Osteocyte (in vitro differentiated cells): ENCODE measurements around the gene GPR15LG. TPM values are rescaled to one million over a fixed set of nuclear protein-coding genes. Genes with fewer than 3 reads are reported as not detected.

ENCODE experiments used
- DNase-seq: peaks from one replicate; pipeline ENCODE4 v3.0.0; 2021; ENCODE audit warnings: mixed read lengths; ENCODE audit not compliant: unreplicated experiment; ENCODE audit errors: extremely low spot score
- H3K27ac Mint-ChIP-seq: one replicate; pipeline ENCODE4 v1.8.0; 2021; ENCODE audit warnings: mild to moderate bottlenecking, mixed read lengths; ENCODE audit not compliant: unreplicated experiment
- H3K27me3 Mint-ChIP-seq: one replicate; pipeline ENCODE4 v1.8.0; 2021; ENCODE audit warnings: mixed read lengths; ENCODE audit not compliant: unreplicated experiment
- H3K36me3 Mint-ChIP-seq: one replicate; pipeline ENCODE4 v1.8.0; 2021; ENCODE audit warnings: mixed read lengths; ENCODE audit not compliant: unreplicated experiment
- H3K4me1 Mint-ChIP-seq: one replicate; pipeline ENCODE4 v1.8.0; 2021; ENCODE audit warnings: mixed read lengths; ENCODE audit not compliant: unreplicated experiment
- H3K4me3 Mint-ChIP-seq: one replicate; pipeline ENCODE4 v1.8.0; 2021; ENCODE audit warnings: mild to moderate bottlenecking, moderate library complexity, mixed read lengths; ENCODE audit not compliant: unreplicated experiment
- H3K9me3 Mint-ChIP-seq: one replicate; pipeline ENCODE4 v1.8.0; 2021; ENCODE audit warnings: mixed read lengths; ENCODE audit not compliant: unreplicated experiment
- CTCF ChIP-seq: fragments of 200-600 bp; sonication (generic); IDR thresholded peaks from 2 replicates; pipeline ENCODE4 v1.5.0; 2021; ENCODE audit warnings: antibody characterized with exemption, mild to moderate bottlenecking, moderate library complexity
- total RNA-seq: library from RNA; stranded (reverse); gene quantifications from 2 replicates; pipeline ENCODE4 v1.2.1, GENCODE V29; 2021

The GPR15LG gene
- total RNA-seq, 1 donor from 2014 or later, result not detected

- H3K9me3 Mint-ChIP-seq, result no peaks in the 10 kb centered on the region
- no peaks in the 10 kb centered on the region for H3K27me3 Mint-ChIP-seq
- TF ChIP-seq CTCF, result no peak
- H3K27ac Mint-ChIP-seq, result no peak overlapping the region
- H3K4me3 Mint-ChIP-seq, result no peak overlapping the region
- H3K4me1 Mint-ChIP-seq, result no peaks in the 10 kb centered on the region
- no peaks in the 10 kb centered on the region for H3K36me3 Mint-ChIP-seq
- DNase-seq, result no peak
Observed at GRCh38 chr10:84221916-84222315, 48.3 kb downstream of the GPR15LG start.

GRCh38 chr10:84224411-84225028 is 50.9 kb downstream of the GPR15LG start:
- H3K27ac Mint-ChIP-seq, result no peak overlapping the region
- no peak for DNase-seq
- TF ChIP-seq CTCF, result no peak
- H3K4me3 Mint-ChIP-seq, result no peak overlapping the region
- peaks cover 3% of the 10 kb centered on the region for H3K27me3 Mint-ChIP-seq
- H3K36me3 Mint-ChIP-seq, result no peaks in the 10 kb centered on the region
- no peaks in the 10 kb centered on the region for H3K4me1 Mint-ChIP-seq
- H3K9me3 Mint-ChIP-seq, result no peaks in the 10 kb centered on the region

GRCh38 chr10:84225427-84226173 is 52.0 kb downstream of the GPR15LG start, which contains the start of gene LRIT2:
LRIT2 (minus strand) TSS chr10:84225544; CDS start chr10:84225520, 24 bp downstream.
- DNase-seq, result no peak
- Mint-ChIP-seq H3K36me3 (no peaks in the 10 kb centered on the region), H3K4me1 (no peaks in the 10 kb centered on the region), H3K9me3 (no peaks in the 10 kb centered on the region), H3K4me3 (no peak within 1 kb of the TSS), H3K27ac (no peak within 1 kb of the TSS), H3K27me3 (peaks cover 5% of the 10 kb centered on the region)
- TF ChIP-seq CTCF, result no peak

- no peak for TF ChIP-seq CTCF
- no peaks in the 10 kb centered on the region for H3K4me1 Mint-ChIP-seq
- H3K9me3 Mint-ChIP-seq, result no peaks in the 10 kb centered on the region
- no peak overlapping the region for H3K27ac Mint-ChIP-seq
- H3K4me3 Mint-ChIP-seq, result no peak overlapping the region
- no peak for DNase-seq
- H3K27me3 Mint-ChIP-seq, result peaks cover 5% of the 10 kb centered on the region
- H3K36me3 Mint-ChIP-seq, result no peaks in the 10 kb centered on the region
Observed at GRCh38 chr10:84226616-84227015, 53.0 kb downstream of the GPR15LG start.

- Mint-ChIP-seq H3K27ac (no peak overlapping the region), H3K9me3 (no peaks in the 10 kb centered on the region), H3K27me3 (peaks cover 5% of the 10 kb centered on the region), H3K4me1 (no peaks in the 10 kb centered on the region), H3K4me3 (no peak overlapping the region), H3K36me3 (no peaks in the 10 kb centered on the region)
- no peak for DNase-seq
- no peak for TF ChIP-seq CTCF
Observed at GRCh38 chr10:84227810-84228209, 54.2 kb downstream of the GPR15LG start.
